PFSK-1 (cell line): ENCODE results near the gene PRSS37.

ENCODE experiments used
- POLR2AphosphoS5 ChIP-seq: IDR thresholded peaks from 2 replicates; pipeline ENCODE4 v1.6.1; 2012; ENCODE audit warnings: low read depth, mild to moderate bottlenecking, control low read depth, low read length, moderate library complexity
- TF ChIP-seq, protein P1 (sequence below), 2 experiments: IDR thresholded peaks; 2 replicates each; pipeline versions ENCODE4 v1.6.1 to v1.8.0; 2011 to 2012; ENCODE audit warnings: low read depth in 2 of 2, low read length in 2 of 2, control low read depth in 1 of 2, inconsistent platforms in 1 of 2, mild to moderate bottlenecking in 1 of 2, moderate library complexity in 1 of 2; ENCODE audit not compliant: insufficient read depth in 1 of 2

DNA sequence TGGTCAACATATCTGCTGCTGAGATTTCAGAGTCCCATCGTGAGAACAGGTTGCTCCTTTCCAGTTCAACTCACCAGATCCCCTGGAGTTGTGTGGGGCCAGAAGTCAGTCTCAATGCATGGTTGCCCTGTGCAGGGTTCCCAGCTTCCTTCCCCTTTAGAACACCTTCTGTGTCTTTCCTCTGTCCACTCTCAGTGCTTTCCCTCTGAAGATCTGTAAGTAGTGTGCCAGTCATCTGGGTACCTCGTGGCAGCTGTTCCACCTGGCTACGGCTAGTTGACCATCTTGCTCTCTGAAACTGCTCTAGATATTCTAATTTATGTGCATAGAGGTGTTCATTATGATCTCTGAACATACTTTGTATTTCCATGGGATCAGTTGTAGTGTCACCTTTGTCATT lies 36.1 kb upstream of the PRSS37 start:
- TF ChIP-seq, protein P1, sequence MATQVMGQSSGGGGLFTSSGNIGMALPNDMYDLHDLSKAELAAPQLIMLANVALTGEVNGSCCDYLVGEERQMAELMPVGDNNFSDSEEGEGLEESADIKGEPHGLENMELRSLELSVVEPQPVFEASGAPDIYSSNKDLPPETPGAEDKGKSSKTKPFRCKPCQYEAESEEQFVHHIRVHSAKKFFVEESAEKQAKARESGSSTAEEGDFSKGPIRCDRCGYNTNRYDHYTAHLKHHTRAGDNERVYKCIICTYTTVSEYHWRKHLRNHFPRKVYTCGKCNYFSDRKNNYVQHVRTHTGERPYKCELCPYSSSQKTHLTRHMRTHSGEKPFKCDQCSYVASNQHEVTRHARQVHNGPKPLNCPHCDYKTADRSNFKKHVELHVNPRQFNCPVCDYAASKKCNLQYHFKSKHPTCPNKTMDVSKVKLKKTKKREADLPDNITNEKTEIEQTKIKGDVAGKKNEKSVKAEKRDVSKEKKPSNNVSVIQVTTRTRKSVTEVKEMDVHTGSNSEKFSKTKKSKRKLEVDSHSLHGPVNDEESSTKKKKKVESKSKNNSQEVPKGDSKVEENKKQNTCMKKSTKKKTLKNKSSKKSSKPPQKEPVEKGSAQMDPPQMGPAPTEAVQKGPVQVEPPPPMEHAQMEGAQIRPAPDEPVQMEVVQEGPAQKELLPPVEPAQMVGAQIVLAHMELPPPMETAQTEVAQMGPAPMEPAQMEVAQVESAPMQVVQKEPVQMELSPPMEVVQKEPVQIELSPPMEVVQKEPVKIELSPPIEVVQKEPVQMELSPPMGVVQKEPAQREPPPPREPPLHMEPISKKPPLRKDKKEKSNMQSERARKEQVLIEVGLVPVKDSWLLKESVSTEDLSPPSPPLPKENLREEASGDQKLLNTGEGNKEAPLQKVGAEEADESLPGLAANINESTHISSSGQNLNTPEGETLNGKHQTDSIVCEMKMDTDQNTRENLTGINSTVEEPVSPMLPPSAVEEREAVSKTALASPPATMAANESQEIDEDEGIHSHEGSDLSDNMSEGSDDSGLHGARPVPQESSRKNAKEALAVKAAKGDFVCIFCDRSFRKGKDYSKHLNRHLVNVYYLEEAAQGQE (IDR thresholded peaks at IDR 0.05; ENCODE audit: insufficient read depth in 1 of 2, low read depth in 2 of 2, low read length in 2 of 2), result no peak
- no peak for TF ChIP-seq POLR2AphosphoS5
